Activated CD4-positive, CD25-positive, alpha-beta regulatory T cell (primary cell): ENCODE data around the gene DENND4C.
A peak's percentile ranks its signal among the peaks of the same experiment; 100 is the strongest.
"Not testable (repeated sequence)": the region's sequence is repeated elsewhere in the genome, so short reads cannot be mapped to it uniquely, and the experiment has no call there.

Experiments used
- DNase-seq, 4 experiments: peaks; one replicate each; lab custom pipeline; 2025; lab: John Stamatoyannopoulos, UW

Gene DENND4C

GRCh38 chr9:19230355-19231125, at the start of gene DENND4C:
TSS of gene DENND4C (plus strand) at chr9:19230693. CDS start at chr9:19276175, 45,482 bp downstream.
- DNase-seq, result peak; percentile 47 to 76 (median 64)

GRCh38 chr9:19180991-19181390, 49.5 kb upstream of the DENND4C start:
- DNase-seq, result no peak

- DNase-seq, result no peak
Measured at GRCh38 chr9:19181561-19181960, 48.9 kb upstream of the DENND4C start.

- DNase-seq, result peak; percentile 21 to 66 (median 50)
Measured at GRCh38 chr9:19184144-19184917, 46.2 kb upstream of the DENND4C start.

GRCh38 chr9:19185191-19185590, 45.3 kb upstream of the DENND4C start:
- no peak for DNase-seq

- DNase-seq, result no peak
Measured at GRCh38 chr9:19186232-19186631, 44.3 kb upstream of the DENND4C start.

GRCh38 chr9:19188771-19189170, 41.7 kb upstream of the DENND4C start:
- DNase-seq, result no peak

GRCh38 chr9:19192202-19193028, 38.1 kb upstream of the DENND4C start:
- no peak for DNase-seq

- DNase-seq, result no peak
Measured at GRCh38 chr9:19193029-19193324, 37.5 kb upstream of the DENND4C start.

GRCh38 chr9:19193358-19193973, 37.0 kb upstream of the DENND4C start:
- not testable (repeated sequence) for DNase-seq

GRCh38 chr9:19198406-19198805, 32.1 kb upstream of the DENND4C start:
- DNase-seq, result no peak

GRCh38 chr9:19199012-19199411, 31.5 kb upstream of the DENND4C start:
- DNase-seq, result no peak

- DNase-seq, result no peak
Measured at GRCh38 chr9:19200229-19200628, 30.3 kb upstream of the DENND4C start.

GRCh38 chr9:19201899-19202891, 28.3 kb upstream of the DENND4C start:
- DNase-seq, result no peak

GRCh38 chr9:19203058-19203457, 27.4 kb upstream of the DENND4C start:
- DNase-seq, result no peak

GRCh38 chr9:19208653-19209052, 21.8 kb upstream of the DENND4C start:
- DNase-seq, result no peak

GRCh38 chr9:19209188-19209587, 21.3 kb upstream of the DENND4C start:
- no peak for DNase-seq

GRCh38 chr9:19213823-19214222, 16.7 kb upstream of the DENND4C start:
- DNase-seq, result no peak

GRCh38 chr9:19216466-19216865, 14.0 kb upstream of the DENND4C start:
- no peak for DNase-seq

- no peak for DNase-seq
Measured at GRCh38 chr9:19221326-19221725, 9.2 kb upstream of the DENND4C start.

GRCh38 chr9:19223724-19224123, 6.8 kb upstream of the DENND4C start:
- DNase-seq, result no peak
